ENCODE measurements around the gene DGKQ. TPM values are rescaled to one million over a fixed set of nuclear protein-coding genes. Genes with fewer than 3 reads are reported as not detected.

Gene DGKQ
- total RNA-seq, 1 experiment from 2014 or later = 22.0 TPM

DNA sequence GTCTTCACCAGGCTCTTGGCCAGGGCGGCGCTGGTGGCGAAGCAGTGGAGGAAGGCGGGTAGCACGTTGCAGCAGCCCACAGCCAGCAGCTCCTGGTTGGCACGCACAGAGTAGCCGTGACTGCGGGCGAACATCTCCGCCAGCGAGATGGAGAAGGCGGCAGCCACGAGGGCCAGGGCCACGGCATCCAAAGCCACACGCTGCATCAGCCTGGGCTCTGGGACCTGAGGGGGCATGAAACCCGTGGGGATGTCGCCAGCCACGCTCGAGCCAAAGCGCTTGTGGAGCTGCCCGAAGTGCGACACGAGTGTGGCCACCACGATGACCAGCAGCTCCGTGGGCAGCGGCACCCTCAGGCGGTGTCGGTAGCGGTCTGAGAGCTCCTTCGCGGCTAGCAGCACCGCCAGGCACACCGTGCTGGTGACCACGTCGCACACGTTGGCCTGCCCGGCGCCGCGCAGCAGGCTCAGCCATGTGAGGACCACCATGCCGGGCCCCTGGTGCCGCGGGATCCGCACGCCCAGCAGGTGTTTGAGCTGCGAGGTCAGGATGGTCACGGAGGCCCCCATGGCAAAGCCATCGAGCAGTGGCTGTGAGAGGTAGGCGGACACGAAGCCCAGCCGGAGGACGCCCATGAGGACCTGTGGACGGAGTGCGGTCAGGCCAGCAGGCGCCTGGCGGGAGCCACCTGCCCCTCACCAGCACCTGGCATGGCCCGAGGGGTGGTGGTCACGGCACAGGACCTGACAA lies 16.5 kb upstream of the DGKQ start:
- no peak for DNase-seq (ENCODE audit: low read depth, low spot score)
- H3K4me1 ChIP-seq (ENCODE audit: control insufficient read depth in 1 of 2, insufficient read depth in 2 of 2, low read length in 2 of 2) = peaks cover 23 to 51% of the 10 kb centered on the region in 2 experiments
- POLR2A ChIA-PET = no interaction called here
- H2AFZ ChIP-seq (ENCODE audit: low read depth, low read length, poor library complexity, severe bottlenecking) = no peak overlapping the region
- H3K9me2 ChIP-seq (ENCODE audit: insufficient read depth) = no peaks in the 10 kb centered on the region
- no peaks in the 10 kb centered on the region for H3K79me2 ChIP-seq (ENCODE audit: insufficient read depth, low read length)
- intact Hi-C loops (cut with micrococcal nuclease) = loop anchor here (10.0 kb wide), 2 partner anchors 225 to 385 kb away; no protein-coding TSS in a partner anchor
- H3K27ac ChIP-seq (ENCODE audit: low read depth, low read length) = no peak overlapping the region
- H3K36me3 ChIP-seq (ENCODE audit: control insufficient read depth in 1 of 2, insufficient read depth in 2 of 2, low read length in 2 of 2) = no peaks in the 10 kb centered on the region
- no TSS peak for BruUV-seq (replicated peaks)
- ATAC-seq = no peak
- CTCF ChIA-PET = no interaction called here
- RAD21 ChIA-PET (ENCODE audit: low non-redundant PET in 1 of 2, low total read pairs in 2 of 2, uncharacterized antibody in 2 of 2, unreplicated experiment in 2 of 2) = no interaction called here
- H3K9me3 ChIP-seq (ENCODE audit: control insufficient read depth in 1 of 2, insufficient read depth in 1 of 2, low read depth in 1 of 2, low read length in 2 of 2) = no peaks in the 10 kb centered on the region
- H3K4me3 ChIP-seq (replicated peaks in 1 of 2; ENCODE audit: low read depth in 1 of 2, low read length in 2 of 2) = no peak overlapping the region
- no peak overlapping the region for H3K4me2 ChIP-seq (ENCODE audit: low read length)
- H3K9ac ChIP-seq (ENCODE audit: low read length) = no peak overlapping the region
- no peaks in the 10 kb centered on the region for H3K27me3 ChIP-seq (ENCODE audit: insufficient read depth, low read length)
- TF ChIP-seq ZNF274 (IDR thresholded peaks at IDR 0.05; ENCODE audit: low read depth, low read length) = no peak
- TF ChIP-seq YY1 (IDR thresholded peaks at IDR 0.05; ENCODE audit: extremely low read depth, insufficient replicate concordance, low read depth, low read length) = no peak
- TF ChIP-seq POLR2A (IDR thresholded peaks at IDR 0.05; ENCODE audit: borderline replicate concordance, extremely low read depth, insufficient read depth, insufficient read length) = no peak
- TF ChIP-seq, protein P1, sequence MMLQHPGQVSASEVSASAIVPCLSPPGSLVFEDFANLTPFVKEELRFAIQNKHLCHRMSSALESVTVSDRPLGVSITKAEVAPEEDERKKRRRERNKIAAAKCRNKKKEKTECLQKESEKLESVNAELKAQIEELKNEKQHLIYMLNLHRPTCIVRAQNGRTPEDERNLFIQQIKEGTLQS (IDR thresholded peaks at IDR 0.05) = no peak
- TF ChIP-seq, protein P2, sequence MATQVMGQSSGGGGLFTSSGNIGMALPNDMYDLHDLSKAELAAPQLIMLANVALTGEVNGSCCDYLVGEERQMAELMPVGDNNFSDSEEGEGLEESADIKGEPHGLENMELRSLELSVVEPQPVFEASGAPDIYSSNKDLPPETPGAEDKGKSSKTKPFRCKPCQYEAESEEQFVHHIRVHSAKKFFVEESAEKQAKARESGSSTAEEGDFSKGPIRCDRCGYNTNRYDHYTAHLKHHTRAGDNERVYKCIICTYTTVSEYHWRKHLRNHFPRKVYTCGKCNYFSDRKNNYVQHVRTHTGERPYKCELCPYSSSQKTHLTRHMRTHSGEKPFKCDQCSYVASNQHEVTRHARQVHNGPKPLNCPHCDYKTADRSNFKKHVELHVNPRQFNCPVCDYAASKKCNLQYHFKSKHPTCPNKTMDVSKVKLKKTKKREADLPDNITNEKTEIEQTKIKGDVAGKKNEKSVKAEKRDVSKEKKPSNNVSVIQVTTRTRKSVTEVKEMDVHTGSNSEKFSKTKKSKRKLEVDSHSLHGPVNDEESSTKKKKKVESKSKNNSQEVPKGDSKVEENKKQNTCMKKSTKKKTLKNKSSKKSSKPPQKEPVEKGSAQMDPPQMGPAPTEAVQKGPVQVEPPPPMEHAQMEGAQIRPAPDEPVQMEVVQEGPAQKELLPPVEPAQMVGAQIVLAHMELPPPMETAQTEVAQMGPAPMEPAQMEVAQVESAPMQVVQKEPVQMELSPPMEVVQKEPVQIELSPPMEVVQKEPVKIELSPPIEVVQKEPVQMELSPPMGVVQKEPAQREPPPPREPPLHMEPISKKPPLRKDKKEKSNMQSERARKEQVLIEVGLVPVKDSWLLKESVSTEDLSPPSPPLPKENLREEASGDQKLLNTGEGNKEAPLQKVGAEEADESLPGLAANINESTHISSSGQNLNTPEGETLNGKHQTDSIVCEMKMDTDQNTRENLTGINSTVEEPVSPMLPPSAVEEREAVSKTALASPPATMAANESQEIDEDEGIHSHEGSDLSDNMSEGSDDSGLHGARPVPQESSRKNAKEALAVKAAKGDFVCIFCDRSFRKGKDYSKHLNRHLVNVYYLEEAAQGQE (IDR thresholded peaks at IDR 0.05; ENCODE audit: low read depth) = no peak
- H4K20me1 ChIP-seq (ENCODE audit: insufficient read depth) = no peaks in the 10 kb centered on the region
